ENCODE data around the gene ERO1A. TPM values are rescaled to one million over a fixed set of nuclear protein-coding genes. Genes with fewer than 3 reads are reported as not detected.
A peak's percentile ranks its signal among the peaks of the same experiment; 100 is the strongest.
"Not testable (repeated sequence)": the region's sequence is repeated elsewhere in the genome, so short reads cannot be mapped to it uniquely, and the experiment has no call there.

ERO1A gene
- total and polyA plus RNA-seq, 4 donors, result 21.6 to 44.3 (median 31.8) TPM

GRCh38 chr14:52729035-52729434 is 33.7 kb upstream of the ERO1A start:
- not testable (repeated sequence) for H3K4me1 ChIP-seq (ENCODE audit: control insufficient read depth, insufficient read depth, low read length); H3K4me3 ChIP-seq (ENCODE audit: low read depth, low read length); H3K9me3 ChIP-seq (ENCODE audit: control insufficient read depth, insufficient read depth, low read length); H3K27me3 ChIP-seq (ENCODE audit: control insufficient read depth, insufficient read depth, low read length); H3K27ac ChIP-seq (ENCODE audit: low read depth, low read length); DNase-seq (ENCODE audit: low read depth in 4 of 6, low spot score in 6 of 6)
- H3K36me3 ChIP-seq (ENCODE audit: control insufficient read depth, insufficient read depth, low read length), result peaks cover 20% of the 10 kb centered on the region
- 87% methylated on average over 4 of the region's 15 CpGs for WGBS (ENCODE audit: insufficient coverage)

GRCh38 chr14:52727509-52727908 is 32.2 kb upstream of the ERO1A start:
- not testable (repeated sequence) for H3K27me3 ChIP-seq (ENCODE audit: control insufficient read depth, insufficient read depth, low read length); H3K4me1 ChIP-seq (ENCODE audit: control insufficient read depth, insufficient read depth, low read length); DNase-seq (ENCODE audit: low read depth in 4 of 6, low spot score in 6 of 6); H3K9me3 ChIP-seq (ENCODE audit: control insufficient read depth, insufficient read depth, low read length); H3K4me3 ChIP-seq (ENCODE audit: low read depth, low read length); H3K27ac ChIP-seq (ENCODE audit: low read depth, low read length)
- H3K36me3 ChIP-seq (ENCODE audit: control insufficient read depth, insufficient read depth, low read length), result peaks cover 24% of the 10 kb centered on the region
- 100% methylated on average over 1 of the region's 2 CpGs for WGBS (ENCODE audit: insufficient coverage)

- Histone ChIP-seq H3K27me3 (ENCODE audit: control insufficient read depth, insufficient read depth, low read length) (no peaks in the 10 kb centered on the region), H3K4me3 (ENCODE audit: low read depth, low read length) (no peak overlapping the region), H3K36me3 (ENCODE audit: control insufficient read depth, insufficient read depth, low read length) (peaks cover 37% of the 10 kb centered on the region), H3K9me3 (ENCODE audit: control insufficient read depth, insufficient read depth, low read length) (no peaks in the 10 kb centered on the region), H3K27ac (ENCODE audit: low read depth, low read length) (no peak overlapping the region), H3K4me1 (ENCODE audit: control insufficient read depth, insufficient read depth, low read length) (no peaks in the 10 kb centered on the region)
- no peak for DNase-seq (ENCODE audit: low read depth in 4 of 6, low spot score in 6 of 6)
Measured at GRCh38 chr14:52724360-52724644, 28.9 kb upstream of the ERO1A start.

GRCh38 chr14:52723514-52724359 is 28.4 kb upstream of the ERO1A start:
- Histone ChIP-seq H3K27ac (ENCODE audit: low read depth, low read length) (no peak overlapping the region), H3K27me3 (ENCODE audit: control insufficient read depth, insufficient read depth, low read length) (no peaks in the 10 kb centered on the region), H3K9me3 (ENCODE audit: control insufficient read depth, insufficient read depth, low read length) (no peaks in the 10 kb centered on the region), H3K4me3 (ENCODE audit: low read depth, low read length) (no peak overlapping the region), H3K36me3 (ENCODE audit: control insufficient read depth, insufficient read depth, low read length) (peaks cover 32% of the 10 kb centered on the region), H3K4me1 (ENCODE audit: control insufficient read depth, insufficient read depth, low read length) (no peaks in the 10 kb centered on the region)
- no peak for DNase-seq (ENCODE audit: low read depth in 4 of 6, low spot score in 6 of 6)
- WGBS (ENCODE audit: insufficient coverage), result 94% methylated on average over 2 of the region's 4 CpGs

- no peak overlapping the region for H3K27ac ChIP-seq (ENCODE audit: low read depth, low read length)
- H3K36me3 ChIP-seq (ENCODE audit: control insufficient read depth, insufficient read depth, low read length), result peaks cover 40% of the 10 kb centered on the region
- H3K9me3 ChIP-seq (ENCODE audit: control insufficient read depth, insufficient read depth, low read length), result no peaks in the 10 kb centered on the region
- DNase-seq (ENCODE audit: low read depth in 4 of 6, low spot score in 6 of 6), result no peak
- no peaks in the 10 kb centered on the region for H3K27me3 ChIP-seq (ENCODE audit: control insufficient read depth, insufficient read depth, low read length)
- H3K4me3 ChIP-seq (ENCODE audit: low read depth, low read length), result no peak overlapping the region
- no peaks in the 10 kb centered on the region for H3K4me1 ChIP-seq (ENCODE audit: control insufficient read depth, insufficient read depth, low read length)
- WGBS (ENCODE audit: insufficient coverage), result 96% methylated on average over 3 of the region's 6 CpGs
Measured at GRCh38 chr14:52716155-52716554, 20.8 kb upstream of the ERO1A start.

- H3K9me3 ChIP-seq (ENCODE audit: control insufficient read depth, insufficient read depth, low read length), result no peaks in the 10 kb centered on the region
- peaks cover 30% of the 10 kb centered on the region for H3K36me3 ChIP-seq (ENCODE audit: control insufficient read depth, insufficient read depth, low read length)
- no peaks in the 10 kb centered on the region for H3K27me3 ChIP-seq (ENCODE audit: control insufficient read depth, insufficient read depth, low read length)
- no CpG with 5 or more reads among the region's 1 CpG for WGBS (ENCODE audit: insufficient coverage)
- H3K27ac ChIP-seq (ENCODE audit: low read depth, low read length), result no peak overlapping the region
- no peaks in the 10 kb centered on the region for H3K4me1 ChIP-seq (ENCODE audit: control insufficient read depth, insufficient read depth, low read length)
- no peak overlapping the region for H3K4me3 ChIP-seq (ENCODE audit: low read depth, low read length)
- DNase-seq (ENCODE audit: low read depth in 4 of 6, low spot score in 6 of 6), result no peak
Measured at GRCh38 chr14:52711666-52712065, 16.3 kb upstream of the ERO1A start.

GRCh38 chr14:52706724-52707706 is 11.7 kb upstream of the ERO1A start, which contains the start of gene PSMC6:
Gene PSMC6 (plus strand): TSS chr14:52707200. CDS start chr14:52707220, 20 bp downstream.
- H3K27ac ChIP-seq (ENCODE audit: low read depth, low read length), result peak within 1 kb of the TSS; percentile 87
- H3K4me1 ChIP-seq (ENCODE audit: control insufficient read depth, insufficient read depth, low read length), result no peaks in the 10 kb centered on the region
- peaks cover 5% of the 10 kb centered on the region for H3K36me3 ChIP-seq (ENCODE audit: control insufficient read depth, insufficient read depth, low read length)
- WGBS (ENCODE audit: insufficient coverage), result 0% methylated on average over 39 of the region's 43 CpGs
- no peaks in the 10 kb centered on the region for H3K27me3 ChIP-seq (ENCODE audit: control insufficient read depth, insufficient read depth, low read length)
- H3K9me3 ChIP-seq (ENCODE audit: control insufficient read depth, insufficient read depth, low read length), result no peaks in the 10 kb centered on the region
- peak in 5 of 6 donors; percentile 81 to 98 (median 90) for DNase-seq (ENCODE audit: low read depth in 4 of 6, low spot score in 6 of 6)
- peak within 1 kb of the TSS; percentile 95 for H3K4me3 ChIP-seq (ENCODE audit: low read depth, low read length)

- peak overlapping the region; percentile 95 for H3K4me3 ChIP-seq (ENCODE audit: low read depth, low read length)
- no peaks in the 10 kb centered on the region for H3K4me1 ChIP-seq (ENCODE audit: control insufficient read depth, insufficient read depth, low read length)
- WGBS (ENCODE audit: insufficient coverage), result no CpG with 5 or more reads among the region's 5 CpGs
- DNase-seq (ENCODE audit: low read depth in 4 of 6, low spot score in 6 of 6), result peak in 1 of 6 donors; percentile 4
- H3K9me3 ChIP-seq (ENCODE audit: control insufficient read depth, insufficient read depth, low read length), result no peaks in the 10 kb centered on the region
- peaks cover 5% of the 10 kb centered on the region for H3K36me3 ChIP-seq (ENCODE audit: control insufficient read depth, insufficient read depth, low read length)
- peak overlapping the region; percentile 87 for H3K27ac ChIP-seq (ENCODE audit: low read depth, low read length)
- no peaks in the 10 kb centered on the region for H3K27me3 ChIP-seq (ENCODE audit: control insufficient read depth, insufficient read depth, low read length)
Measured at GRCh38 chr14:52706286-52706685, 10.9 kb upstream of the ERO1A start.

GRCh38 chr14:52703664-52704063 is 8.3 kb upstream of the ERO1A start:
- no peak for DNase-seq (ENCODE audit: low read depth in 4 of 6, low spot score in 6 of 6)
- H3K27me3 ChIP-seq (ENCODE audit: control insufficient read depth, insufficient read depth, low read length), result no peaks in the 10 kb centered on the region
- H3K27ac ChIP-seq (ENCODE audit: low read depth, low read length), result no peak overlapping the region
- no peak overlapping the region for H3K4me3 ChIP-seq (ENCODE audit: low read depth, low read length)
- WGBS (ENCODE audit: insufficient coverage), result no CpG with 5 or more reads among the region's 2 CpGs
- H3K9me3 ChIP-seq (ENCODE audit: control insufficient read depth, insufficient read depth, low read length), result no peaks in the 10 kb centered on the region
- H3K36me3 ChIP-seq (ENCODE audit: control insufficient read depth, insufficient read depth, low read length), result no peaks in the 10 kb centered on the region
- H3K4me1 ChIP-seq (ENCODE audit: control insufficient read depth, insufficient read depth, low read length), result no peaks in the 10 kb centered on the region
